ENCODE measurements around the gene PLCH1.

Gene PLCH1

DNA sequence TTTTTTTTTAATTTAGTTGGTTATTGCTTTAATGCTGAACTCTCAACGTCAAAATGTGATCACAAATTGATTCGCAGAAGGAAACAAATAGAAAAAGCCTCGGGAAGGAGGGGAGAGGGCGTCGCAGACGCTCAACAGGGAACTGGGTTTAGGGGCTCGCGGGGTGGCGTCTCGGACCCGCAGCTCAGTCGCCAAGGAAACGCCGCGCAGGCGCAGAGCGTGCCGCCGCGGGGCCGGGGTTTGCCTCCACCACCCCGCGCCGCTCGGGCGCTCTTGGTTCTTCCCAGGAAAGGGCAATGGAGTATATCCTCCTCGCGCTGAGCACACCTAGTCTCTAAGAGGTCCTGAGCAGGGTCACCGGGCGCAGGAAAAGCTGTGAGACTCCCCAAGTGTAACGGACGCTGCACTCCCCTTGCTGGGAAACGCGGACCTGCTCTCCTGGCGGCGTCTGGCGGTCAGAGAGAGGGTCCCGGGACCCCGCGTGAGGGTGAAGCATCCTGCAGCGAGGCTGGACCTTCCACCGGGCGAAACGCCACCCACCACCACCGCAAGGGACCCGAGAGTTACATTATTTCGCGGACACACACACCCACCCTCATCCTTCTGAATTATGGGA is 753 bp downstream of the PLCH1 start:
- peak; percentile 37 for DNase-seq

DNA sequence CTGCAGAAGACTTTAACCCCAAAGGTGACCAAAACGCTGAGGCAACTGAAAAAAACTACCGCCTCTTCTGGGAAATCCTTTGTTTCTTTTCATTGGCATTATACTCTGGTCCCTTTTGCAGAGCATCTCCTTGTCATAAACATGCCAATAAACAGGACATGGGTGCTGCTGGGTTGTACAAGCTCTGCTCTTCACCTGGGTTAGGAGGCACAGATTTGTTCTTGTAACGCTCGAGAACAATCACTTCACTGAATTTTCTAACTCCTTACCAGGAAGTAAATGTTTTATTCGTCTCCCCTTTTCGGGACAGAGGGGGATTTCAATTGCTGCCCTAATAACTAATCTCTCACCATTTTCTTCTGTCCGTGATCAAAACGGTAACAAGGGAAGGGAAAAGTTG is 1.3 kb downstream of the PLCH1 start:
- DNase-seq = no peak

DNA sequence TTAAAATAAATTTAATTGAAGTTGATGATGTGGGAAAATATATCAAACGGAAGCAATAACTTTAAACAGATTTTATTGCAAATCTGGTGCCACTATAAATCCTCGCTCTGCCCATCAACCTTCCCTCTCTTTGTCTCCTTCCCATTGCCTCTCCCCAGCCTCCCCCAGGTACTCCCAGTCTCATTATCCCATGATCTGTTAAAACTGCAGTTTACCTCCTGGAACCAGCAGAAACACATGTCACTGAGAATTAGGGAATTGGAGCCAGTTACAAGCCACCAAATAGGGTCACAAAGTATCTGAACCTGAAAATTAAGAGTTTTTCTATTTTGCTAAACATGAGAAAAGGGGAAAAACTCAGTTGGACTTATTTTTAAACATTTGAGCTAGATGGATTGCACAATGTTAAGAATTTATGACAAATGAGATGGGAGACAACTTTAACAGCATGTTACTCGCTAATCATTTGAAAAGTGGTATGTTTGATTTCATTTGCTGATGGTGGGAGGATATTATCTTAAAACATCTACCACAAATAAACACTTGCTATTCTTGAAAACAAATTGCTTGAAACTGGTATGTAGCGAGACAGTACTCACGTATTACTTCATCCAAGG is 2.4 kb downstream of the PLCH1 start:
- no peak for DNase-seq

DNA sequence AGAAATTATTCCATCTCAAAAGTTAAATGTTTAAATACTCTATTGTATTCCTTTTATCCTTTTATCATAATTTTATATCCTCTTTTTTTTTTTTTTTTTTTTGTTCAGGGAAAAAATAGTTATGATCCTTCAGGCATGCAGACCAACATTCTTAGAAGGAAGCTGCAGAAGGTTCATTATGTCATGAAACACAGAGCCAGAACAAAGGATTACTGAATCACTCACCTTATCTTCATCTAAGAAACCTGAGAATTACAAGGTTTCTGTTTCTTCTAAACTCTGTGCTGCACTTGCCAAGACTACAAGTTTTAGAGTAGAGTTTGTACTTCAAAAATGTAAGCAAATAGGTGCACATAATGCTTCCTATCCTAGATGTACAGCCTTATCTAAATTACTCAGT is 3.3 kb downstream of the PLCH1 start:
- no peak for DNase-seq

DNA sequence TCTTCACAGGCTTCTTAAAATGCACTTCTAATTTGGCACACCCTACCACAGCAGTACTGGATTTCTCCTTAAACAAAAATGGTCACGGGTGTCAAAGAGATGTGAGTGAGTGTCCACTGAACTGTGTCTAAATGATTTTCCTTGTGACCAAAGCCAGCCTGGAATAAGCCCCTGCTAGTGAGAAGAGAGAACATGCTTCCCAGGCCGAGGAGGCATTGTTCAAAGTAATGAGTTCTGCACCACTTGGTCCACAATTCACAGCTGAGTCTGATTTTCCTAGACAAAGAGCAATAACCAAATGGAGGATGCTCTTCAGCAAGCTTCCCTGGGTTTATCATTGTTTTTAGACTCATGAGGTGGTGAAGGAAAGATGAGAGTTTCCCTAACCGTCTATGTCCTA is 3.8 kb downstream of the PLCH1 start:
- no peak for DNase-seq

DNA sequence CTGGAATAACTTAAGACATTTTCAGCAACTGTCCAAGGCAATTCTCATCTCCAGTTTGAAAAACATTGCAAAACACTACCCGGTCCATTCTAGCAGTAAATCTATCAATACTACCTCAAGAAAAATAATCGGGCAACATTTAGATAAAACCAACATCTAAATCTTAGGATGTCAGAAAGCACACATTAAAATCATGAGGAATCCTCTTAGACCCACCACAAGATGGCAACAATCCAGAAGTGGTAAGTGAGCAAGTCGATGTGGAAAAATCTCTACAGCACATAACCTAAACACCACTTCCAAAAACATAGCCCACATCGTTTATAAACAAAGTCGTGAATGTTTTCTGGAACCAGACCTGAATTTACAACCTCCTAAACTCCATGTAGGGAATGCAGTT is 5.7 kb downstream of the PLCH1 start:
- DNase-seq = no peak

DNA sequence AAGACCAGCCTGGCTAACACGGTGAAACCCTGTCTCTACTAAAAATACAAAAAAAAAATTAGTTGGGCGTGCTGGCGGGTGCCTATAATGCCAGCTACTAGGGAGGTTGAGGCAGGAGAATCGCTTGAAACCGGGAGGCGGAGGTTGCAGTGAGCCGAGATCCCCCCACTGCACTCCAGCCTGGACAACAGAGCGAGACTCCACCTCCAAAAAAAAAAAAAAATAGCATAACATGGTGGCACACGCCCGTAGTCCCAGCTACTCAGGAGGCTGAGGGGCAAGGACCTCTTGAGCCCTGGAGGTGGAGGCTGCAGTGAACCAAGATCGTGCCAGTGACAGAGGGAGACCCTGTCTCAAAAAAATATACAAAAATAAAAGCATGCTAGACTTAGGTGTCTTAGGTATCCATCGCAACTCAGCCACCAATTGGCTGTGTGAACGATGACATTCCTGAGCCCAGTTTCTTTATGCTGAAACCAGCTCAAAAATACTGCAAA is 6.2 kb downstream of the PLCH1 start:
- DNase-seq = no peak

DNA sequence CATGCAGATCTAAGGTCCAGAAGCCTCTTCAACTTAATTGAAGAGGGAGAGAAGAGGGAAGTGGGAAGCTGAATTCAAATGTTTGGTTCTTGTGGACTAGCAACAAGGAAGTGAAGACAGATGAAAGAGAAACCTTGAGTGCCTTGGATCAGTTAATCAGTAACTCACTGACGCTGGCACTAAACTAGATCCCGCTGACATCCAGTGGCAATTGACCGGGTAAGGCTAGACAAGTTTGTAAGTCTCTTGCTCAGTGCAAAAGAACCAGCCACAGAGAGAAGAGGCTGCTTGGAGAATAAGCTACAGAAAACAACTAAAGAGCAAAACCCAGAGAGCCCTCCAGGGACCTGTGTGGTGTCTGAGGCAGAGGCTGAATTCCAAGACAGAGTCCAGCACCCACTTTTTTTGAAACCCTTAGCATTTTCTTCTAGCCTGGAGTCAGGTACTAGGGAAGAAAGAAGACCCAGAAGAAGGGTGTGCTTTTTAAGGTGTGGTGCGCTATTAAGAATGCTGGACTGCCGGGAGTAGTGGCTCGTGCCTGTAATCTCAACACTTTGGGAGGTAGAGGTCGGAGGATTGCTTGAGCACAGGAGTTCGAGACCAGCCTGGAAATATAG is 6.9 kb downstream of the PLCH1 start:
- no peak for DNase-seq

DNA sequence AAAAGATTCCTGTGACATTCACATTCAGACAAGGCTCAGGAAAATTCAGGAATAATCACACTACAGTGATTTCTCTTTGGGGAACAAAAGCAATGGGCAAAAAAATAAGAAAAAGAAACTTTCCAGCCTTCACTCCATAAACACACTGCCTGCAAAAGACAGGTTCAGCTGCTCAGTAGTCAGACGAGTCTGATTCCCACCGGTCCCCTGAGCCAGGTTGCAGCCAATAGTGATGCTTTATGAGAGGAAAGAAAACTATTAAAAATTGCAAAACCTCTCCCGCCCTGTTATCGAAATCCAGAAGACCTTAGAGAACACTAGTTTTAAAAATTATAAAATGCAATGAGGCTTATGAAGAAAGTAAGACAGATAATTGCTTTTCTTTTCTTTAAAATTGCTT is 8.5 kb downstream of the PLCH1 start:
- no peak for DNase-seq

DNA sequence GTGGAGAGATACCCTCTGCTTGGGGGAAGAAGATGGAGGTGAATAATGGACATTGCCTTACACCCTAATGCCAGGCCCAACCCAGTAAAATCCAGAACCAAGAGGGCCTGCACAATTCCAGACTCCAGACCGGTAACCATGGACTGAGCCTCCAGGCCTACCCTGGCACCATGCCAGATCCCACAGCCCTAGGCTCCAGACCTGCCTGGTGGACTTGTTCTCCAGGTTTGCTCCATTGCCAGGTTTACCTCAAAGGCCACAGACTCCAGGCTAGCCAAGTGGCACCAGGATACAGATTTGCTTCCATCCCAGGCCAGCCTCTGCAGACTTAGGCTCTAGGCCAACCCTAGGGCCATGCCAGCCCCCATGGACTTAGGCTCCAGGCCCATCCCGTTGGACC is 14.0 kb downstream of the PLCH1 start:
- DNase-seq = no peak

DNA sequence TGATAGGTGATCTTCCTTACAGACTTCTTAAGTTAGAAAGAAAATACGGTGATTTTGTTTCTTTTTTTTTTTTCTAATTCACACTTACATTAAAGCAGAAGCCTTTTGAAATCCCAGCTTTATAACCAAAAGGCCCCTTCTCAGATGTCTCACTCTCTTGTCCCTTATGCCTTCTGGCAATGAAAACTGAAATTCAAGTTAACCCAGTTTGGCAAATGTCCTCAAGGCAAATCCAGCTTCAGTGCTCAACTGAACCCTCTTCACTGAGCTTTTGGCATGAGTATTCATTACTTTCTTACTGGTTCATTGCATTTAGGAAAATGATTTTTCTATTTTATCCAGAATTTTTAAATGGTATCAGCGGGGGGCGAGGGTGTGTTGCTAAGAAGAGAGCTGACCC is 17.0 kb downstream of the PLCH1 start:
- no peak for DNase-seq

DNA sequence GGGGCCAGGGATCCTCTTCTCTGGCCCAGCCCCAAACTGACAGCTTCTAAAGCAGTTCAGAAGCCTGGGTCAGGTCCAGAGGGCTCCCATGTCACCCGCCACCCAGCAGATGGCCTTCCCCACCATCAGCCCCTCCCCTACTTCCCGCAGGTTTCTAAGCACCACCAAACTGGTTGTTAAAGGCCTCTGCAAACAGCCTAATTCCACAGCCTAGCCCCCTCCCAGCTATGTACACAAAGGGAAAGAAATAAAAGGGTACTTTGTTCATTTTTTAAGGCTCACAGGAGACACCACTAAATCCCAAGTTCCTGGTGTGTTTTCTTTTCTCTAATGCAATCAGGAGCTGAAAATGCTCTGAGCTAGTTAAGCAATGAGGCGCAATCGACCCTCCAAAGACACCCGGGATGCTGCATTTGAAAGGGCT is 30.6 kb downstream of the PLCH1 start:
- no peak for DNase-seq

DNA sequence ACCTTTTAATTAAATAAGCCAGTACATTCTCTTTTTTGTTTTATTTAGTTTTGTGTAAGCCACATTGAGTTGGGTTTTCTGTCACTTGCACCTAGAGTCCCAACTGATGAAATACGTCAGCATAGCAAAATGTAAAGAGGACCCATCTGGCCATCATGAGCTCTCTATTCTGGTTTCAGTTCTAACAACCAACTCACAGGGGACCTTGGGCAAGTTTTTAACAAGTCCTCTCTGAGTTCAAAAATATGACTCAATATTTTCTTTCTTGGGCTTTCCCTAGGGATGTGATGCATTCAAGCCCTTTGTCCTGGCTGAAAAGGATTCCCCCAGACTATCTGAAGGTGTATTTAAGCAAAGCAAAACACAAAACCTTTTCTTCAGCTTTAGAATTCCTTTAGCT is 32.9 kb downstream of the PLCH1 start:
- peak; percentile 53 for DNase-seq

DNA sequence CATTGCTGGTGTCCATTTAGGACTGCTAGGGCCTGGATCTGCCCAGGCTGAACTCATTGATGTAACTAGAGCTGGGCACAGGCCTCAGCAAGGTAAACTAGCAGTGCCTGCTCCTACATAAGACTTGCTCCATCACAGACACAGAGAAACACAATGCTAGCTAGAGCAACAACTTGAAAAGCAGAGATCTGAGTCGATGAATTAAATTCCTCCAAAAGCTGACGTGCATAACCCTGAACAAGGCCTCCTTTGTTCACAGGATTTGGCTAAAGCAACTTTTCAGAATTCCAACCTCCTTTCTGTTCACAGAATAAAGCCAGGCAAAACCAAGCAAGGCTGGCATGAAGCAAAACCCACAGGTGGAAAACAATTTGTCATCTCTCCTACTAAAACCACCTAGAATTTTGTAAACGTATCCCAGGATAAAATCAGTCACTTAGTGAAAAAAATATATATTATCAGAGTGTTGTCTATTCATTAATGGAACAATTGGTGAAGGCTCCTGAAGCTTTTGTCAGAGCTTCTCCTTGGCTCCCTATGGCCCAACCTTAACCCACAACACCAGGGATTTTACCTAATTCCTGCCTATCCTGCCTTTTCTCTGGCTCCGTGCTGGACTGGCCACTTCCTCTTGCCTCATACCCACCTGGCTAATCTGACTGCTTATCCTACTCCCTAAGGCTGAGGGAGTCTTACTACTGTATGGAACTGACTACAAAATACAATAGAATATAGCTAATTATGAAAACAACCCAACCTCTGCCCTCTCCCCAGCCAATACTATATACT is 39.9 kb downstream of the PLCH1 start:
- DNase-seq = no peak

DNA sequence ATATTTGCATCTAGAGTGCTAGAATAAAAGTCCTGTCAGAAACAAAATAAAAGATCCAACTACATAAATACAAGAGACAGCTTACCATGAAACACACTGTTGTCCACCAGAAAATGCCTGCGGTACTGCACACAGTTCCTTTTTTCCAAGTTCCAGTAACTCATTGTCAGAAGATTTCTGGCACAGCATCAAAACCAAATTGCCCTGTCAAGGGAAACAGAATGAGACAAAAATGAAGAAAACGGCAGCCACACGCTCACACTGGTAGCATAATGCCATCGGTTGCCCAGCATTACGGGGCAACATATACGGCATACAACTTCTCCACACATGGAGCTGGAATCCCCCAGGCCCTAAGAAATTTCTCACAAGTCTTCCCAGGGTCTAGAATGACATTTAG is 40.8 kb downstream of the PLCH1 start:
- no peak for DNase-seq

DNA sequence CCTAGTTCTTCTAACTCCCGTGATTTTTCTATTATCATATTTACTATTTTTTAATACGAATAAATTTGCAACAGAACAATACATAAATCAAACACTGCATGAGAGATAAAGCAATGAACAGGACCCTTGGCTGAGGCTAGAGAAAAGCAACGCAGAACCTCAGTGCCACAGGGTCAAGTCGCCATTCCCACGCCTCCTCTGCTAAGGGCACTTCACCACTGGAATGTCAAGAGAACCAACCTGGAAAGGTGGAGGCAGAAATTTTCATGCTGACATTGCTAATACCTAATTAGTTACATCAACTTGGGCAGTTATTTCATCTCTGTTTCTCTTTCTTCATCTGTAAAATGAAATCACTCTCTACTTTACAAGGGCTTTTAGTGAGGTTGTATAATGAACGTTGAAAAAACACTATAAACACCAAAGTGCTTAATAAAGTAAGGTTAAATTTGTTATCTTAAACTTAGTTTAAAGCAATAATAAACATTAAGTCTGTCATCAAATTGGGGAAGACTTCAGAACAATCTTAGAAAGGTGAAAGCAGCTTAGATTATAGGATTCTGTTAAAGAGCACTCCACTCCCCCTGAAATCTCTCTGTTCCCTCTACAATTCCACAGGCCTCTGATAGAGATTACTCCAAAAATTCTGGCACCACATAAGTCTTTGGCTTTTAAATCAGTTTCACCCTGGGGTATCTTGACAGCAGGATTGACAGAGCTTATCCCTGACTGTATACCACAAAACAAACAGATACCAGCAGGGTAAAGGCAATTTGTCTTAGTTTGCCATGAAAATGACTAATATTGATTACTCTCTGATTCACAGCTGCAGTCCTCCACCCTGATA is 41.9 kb downstream of the PLCH1 start:
- DNase-seq = no peak

DNA sequence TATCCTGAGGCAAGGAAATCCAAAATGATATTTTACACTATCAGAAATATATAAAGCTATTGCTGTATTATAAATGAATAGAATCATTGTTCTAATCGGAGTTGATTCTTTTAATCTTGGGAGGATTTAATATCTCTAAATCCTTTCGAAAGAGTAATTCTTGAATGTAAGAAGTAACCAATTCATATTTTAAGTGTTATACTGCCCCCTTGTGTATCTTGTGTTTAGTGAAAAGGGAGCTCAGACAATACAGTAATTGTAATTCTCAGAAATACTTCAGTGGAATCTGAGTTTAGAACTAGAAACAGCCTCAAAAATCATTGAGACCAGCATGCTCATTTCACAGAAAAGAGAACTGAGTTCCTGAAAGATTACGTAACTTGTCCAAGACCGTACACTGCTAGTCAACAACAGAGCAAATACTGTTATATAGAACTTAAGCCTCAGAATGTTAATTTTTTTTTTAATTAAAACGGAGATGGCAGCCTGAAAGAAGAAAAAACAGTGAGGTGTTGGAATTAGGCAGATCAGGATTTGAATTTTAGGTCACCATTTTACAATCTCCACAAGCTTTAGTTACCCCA is 42.9 kb downstream of the PLCH1 start:
- peak; percentile 56 for DNase-seq

DNA sequence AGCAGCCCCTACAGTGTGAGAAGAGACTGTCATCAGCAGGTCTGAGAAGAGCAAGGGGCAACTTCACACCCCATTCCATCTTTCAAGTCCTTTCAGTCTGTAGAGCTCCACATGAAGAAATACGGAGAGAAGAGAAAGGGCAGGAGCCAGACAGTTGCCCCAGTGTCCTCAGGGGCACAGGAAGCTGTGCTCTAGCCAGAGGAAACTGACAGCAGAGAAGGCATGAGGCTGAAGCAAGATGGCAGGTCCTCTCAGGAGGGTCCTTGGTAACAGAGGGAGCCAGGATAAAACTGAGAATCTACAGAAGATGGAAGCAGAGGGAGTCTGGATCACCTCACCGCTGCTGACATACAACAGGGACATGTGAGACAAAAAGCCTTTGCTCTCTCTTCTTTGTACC is 47.3 kb downstream of the PLCH1 start:
- DNase-seq = no peak

DNA sequence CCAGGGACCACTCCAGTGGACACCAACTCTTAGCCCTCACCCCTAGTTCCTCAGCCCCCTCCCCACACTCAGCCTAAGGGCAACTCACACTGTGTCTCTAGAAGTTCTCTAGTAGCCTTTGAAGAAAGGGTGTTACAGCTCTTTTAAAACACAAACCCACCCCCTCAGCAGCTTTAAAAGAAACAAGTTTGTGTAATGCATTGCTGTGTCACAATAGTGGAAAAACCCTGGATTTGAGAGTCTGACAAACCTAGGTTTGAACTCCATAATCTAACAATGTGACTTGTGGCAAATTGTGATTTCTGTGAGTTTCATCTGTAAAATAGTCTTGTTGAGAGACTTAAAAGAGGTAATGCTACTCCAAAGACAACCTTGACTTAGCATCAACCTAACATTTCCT is 54.0 kb downstream of the PLCH1 start:
- DNase-seq = no peak

DNA sequence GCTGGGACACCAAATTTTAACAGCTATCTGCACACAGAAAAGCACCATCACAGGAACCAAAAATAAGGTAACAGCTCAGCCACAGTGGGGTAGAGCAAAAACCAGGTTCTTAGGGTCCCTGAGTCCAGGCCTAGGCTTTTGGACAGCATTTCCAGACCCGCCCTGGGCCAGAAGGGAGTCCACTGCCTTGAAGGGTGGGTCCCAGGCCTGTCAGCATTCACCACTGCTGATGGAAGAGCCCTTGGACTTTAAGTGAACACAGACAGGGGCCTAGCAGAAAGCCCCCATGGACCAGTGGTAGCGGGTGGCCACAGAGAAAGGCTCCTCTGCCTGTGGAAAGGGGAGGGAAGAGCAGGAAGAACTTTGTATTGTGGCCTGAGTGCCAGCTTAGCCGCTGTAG is 56.4 kb downstream of the PLCH1 start:
- no peak for DNase-seq

DNA sequence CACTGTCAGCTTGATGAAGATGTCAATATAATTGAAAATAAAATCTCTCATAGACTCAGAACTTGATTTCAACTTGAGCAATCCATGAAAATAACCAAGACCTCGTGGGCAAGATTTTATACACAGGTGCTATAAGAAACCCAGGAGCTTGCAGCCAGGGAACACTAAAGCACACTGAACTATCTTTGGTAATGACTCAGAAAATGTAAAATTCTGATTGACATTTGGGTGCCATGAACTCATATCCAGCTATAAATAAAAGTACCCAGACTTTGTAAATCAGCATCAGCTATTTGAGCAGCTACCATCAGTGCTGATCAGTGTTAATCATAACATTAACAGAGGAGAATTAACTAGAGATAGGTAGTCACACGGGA is 61.5 kb downstream of the PLCH1 start:
- DNase-seq = no peak

Measured in fibroblast of skin of back (primary cell).